NCI-H2081 treated with DMSO at 0.1 percent for 48 hours (cell line): ENCODE measurements around the gene DPH1.

Experiments
- DNase-seq: peaks from one replicate; lab custom pipeline; 2025; lab: John Stamatoyannopoulos, UW

Gene DPH1

GRCh38 chr17:2082003-2082781 lies 52.2 kb downstream of the DPH1 start:
- DNase-seq: no peak

GRCh38 chr17:2083613-2084035 lies 53.7 kb downstream of the DPH1 start:
- DNase-seq: no peak

- DNase-seq: no peak
Measured at GRCh38 chr17:2084036-2084765, 54.2 kb downstream of the DPH1 start.

- no peak for DNase-seq
Measured at GRCh38 chr17:2084766-2085647, 55.1 kb downstream of the DPH1 start.

- DNase-seq: no peak
Measured at GRCh38 chr17:2085648-2085949, 55.6 kb downstream of the DPH1 start.

GRCh38 chr17:2086306-2086705 lies 56.4 kb downstream of the DPH1 start:
- DNase-seq: no peak

- DNase-seq: no peak
Measured at GRCh38 chr17:2087597-2088211, 57.8 kb downstream of the DPH1 start.

- DNase-seq: no peak
Measured at GRCh38 chr17:2089021-2089422, 59.1 kb downstream of the DPH1 start.

- DNase-seq: no peak
Measured at GRCh38 chr17:2090210-2090641, 60.3 kb downstream of the DPH1 start.

- no peak for DNase-seq
Measured at GRCh38 chr17:2090804-2091534, 61.0 kb downstream of the DPH1 start.

GRCh38 chr17:2092253-2092652 lies 62.3 kb downstream of the DPH1 start:
- DNase-seq: no peak

- no peak for DNase-seq
Measured at GRCh38 chr17:2093349-2093748, 63.4 kb downstream of the DPH1 start.
